GM12891 (cell line): Measurements from ENCODE around the gene TTC13.

Experiments
- POLR2A ChIP-seq: IDR thresholded peaks from 2 replicates; pipeline ENCODE4 v1.6.1; 2011; ENCODE audit warnings: low read depth, low read length, control low read depth
- TAF1 ChIP-seq: IDR thresholded peaks from 2 replicates; pipeline ENCODE4 v1.6.1; 2011; ENCODE audit warnings: low read depth, low read length, control low read depth

- TF ChIP-seq TAF1, result no peak
- TF ChIP-seq POLR2A, result no peak
Observed at GRCh38 chr1:230925608-230926007, 53.1 kb downstream of the TTC13 start.
